Left ventricle myocardium inferior (tissue), 1 donor: ENCODE data around the gene BAHCC1. TPM values are rescaled to one million over a fixed set of nuclear protein-coding genes. Genes with fewer than 3 reads are reported as not detected.
"Not testable (repeated sequence)": the region's sequence is repeated elsewhere in the genome, so short reads cannot be mapped to it uniquely, and the experiment has no call there.

Experiments used
- DNase-seq: peaks from one replicate; pipeline ENCODE4 v3.0.0-alpha.2; 2020
- H3K27ac ChIP-seq: fragments of 200-600 bp; replicated peaks from 2 replicates; pipeline ENCODE4 v1.8.0; 2021
- H3K27me3 ChIP-seq: fragments of 200-600 bp; 2 replicates; pipeline ENCODE4 v1.8.0; 2021; ENCODE audit warnings: low read depth
- H3K36me3 ChIP-seq: fragments of 200-600 bp; 2 replicates; pipeline ENCODE4 v1.8.0; 2021
- H3K4me1 ChIP-seq: fragments of 200-600 bp; 2 replicates; pipeline ENCODE4 v1.8.0; 2021
- H3K4me3 ChIP-seq: fragments of 200-600 bp; 2 replicates; pipeline ENCODE4 v1.8.0; 2021; ENCODE audit warnings: mild to moderate bottlenecking, moderate library complexity
- H3K9me3 ChIP-seq: fragments of 200-600 bp; replicated peaks from 2 replicates; pipeline ENCODE4 v1.8.0; 2021
- intact Hi-C: fragments of 100-400 bp; cut with micrococcal nuclease; formaldehyde crosslinking; loops from one replicate; pipeline ENCODE4 v1.11.0; 2022
- total RNA-seq: library from RNA; stranded (reverse); fragmentation: NEBNext Ultra II Directional; extraction: Animal tissue kit (Norgen Biotek cat#: 25700); gene quantifications from one replicate; pipeline ENCODE4 v1.2.1, GENCODE V29; 2021
- TF ChIP-seq, protein P1 (sequence below): fragments of 200-600 bp; IDR thresholded peaks from 2 replicates; pipeline ENCODE4 v1.8.0; 2021; ENCODE audit warnings: antibody characterized with exemption, mild to moderate bottlenecking, borderline replicate concordance
- donor health status: DM: no; HTN: yes; CAD: no; lungs with severe emphysema.

The BAHCC1 gene
- total RNA-seq, 1 donor from 2014 or later: 7.3 TPM

DNA sequence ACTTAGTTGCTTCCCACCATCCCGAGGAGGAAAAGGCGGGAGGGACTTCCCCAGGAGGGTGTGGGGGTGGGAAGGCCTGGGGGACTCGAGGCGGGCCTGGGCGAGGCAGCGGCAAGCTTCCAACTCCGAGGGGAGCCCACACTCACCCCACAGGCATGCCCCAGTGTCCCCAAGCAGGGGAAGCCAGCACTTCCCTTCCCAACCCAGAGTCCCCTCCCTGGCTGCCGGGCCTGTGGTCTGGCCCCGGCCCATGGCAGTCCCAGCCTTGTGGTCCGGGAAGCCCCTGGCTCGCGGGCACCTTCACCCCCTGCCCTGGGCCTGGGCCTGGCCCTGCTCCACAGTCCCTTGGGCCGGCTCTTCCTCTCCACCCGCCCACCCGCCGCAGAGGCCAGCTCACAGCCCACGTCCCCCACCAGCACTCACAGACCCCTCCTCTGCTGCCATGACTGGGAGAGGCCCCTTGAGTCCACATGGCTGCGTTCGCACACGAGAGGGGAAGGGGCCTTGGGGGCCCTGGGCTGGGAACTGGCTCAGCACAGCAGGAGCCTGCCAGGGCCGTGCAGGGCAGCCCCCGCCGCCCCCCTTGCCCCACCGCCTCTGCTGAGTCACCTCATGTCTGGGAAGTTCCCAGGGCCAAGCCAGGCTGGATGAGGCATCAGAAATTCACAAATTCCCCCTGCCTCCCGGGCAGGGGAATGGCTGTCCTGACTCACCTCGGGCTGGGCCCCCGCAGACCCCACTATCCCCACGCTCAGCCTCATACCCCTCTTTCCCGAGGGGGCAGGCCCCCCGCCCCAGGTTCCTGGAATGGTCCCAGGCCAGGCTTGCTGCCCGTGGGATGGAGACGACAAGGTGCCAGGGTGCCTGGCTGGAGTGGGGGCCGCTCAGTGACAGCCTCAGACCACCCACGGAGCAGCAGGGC is 27.8 kb downstream of the BAHCC1 start:
- TF ChIP-seq, protein P1, sequence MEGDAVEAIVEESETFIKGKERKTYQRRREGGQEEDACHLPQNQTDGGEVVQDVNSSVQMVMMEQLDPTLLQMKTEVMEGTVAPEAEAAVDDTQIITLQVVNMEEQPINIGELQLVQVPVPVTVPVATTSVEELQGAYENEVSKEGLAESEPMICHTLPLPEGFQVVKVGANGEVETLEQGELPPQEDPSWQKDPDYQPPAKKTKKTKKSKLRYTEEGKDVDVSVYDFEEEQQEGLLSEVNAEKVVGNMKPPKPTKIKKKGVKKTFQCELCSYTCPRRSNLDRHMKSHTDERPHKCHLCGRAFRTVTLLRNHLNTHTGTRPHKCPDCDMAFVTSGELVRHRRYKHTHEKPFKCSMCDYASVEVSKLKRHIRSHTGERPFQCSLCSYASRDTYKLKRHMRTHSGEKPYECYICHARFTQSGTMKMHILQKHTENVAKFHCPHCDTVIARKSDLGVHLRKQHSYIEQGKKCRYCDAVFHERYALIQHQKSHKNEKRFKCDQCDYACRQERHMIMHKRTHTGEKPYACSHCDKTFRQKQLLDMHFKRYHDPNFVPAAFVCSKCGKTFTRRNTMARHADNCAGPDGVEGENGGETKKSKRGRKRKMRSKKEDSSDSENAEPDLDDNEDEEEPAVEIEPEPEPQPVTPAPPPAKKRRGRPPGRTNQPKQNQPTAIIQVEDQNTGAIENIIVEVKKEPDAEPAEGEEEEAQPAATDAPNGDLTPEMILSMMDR: no peak
- DNase-seq: peak; percentile 70
- peak overlapping the region; percentile 92 for H3K27ac ChIP-seq
- H3K4me3 ChIP-seq: peak overlapping the region; percentile 39
- no peaks in the 10 kb centered on the region for H3K36me3 ChIP-seq
- no peaks in the 10 kb centered on the region for H3K9me3 ChIP-seq
- intact Hi-C loops: no loop called here
- no peaks in the 10 kb centered on the region for H3K27me3 ChIP-seq
- H3K4me1 ChIP-seq: peaks cover 81% of the 10 kb centered on the region

DNA sequence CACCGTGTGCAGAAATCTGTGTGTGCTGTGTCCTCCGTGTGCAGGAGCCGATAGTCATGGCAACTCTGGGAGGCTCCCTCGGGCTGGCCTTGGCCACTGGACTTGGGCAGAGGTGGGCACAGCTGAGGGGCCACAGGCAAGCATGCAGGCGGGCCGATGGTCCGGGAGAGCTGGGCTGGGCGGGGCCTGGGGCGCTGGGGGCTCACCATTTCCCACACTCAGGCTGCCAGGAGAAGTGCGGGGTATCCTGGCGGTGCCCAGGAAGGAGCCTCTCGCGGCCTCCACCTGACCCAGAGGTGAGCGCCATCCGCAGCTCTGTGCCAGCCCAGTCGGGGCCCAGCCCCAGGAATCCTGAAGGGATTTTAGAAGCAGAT is 28.4 kb downstream of the BAHCC1 start:
- intact Hi-C loops: no loop called here
- TF ChIP-seq, protein P1: no peak
- H3K27ac ChIP-seq: peak overlapping the region; percentile 92
- no peaks in the 10 kb centered on the region for H3K27me3 ChIP-seq
- H3K9me3 ChIP-seq: no peaks in the 10 kb centered on the region
- no peaks in the 10 kb centered on the region for H3K36me3 ChIP-seq
- H3K4me3 ChIP-seq: peak overlapping the region; percentile 39
- peaks cover 81% of the 10 kb centered on the region for H3K4me1 ChIP-seq
- DNase-seq: no peak

DNA sequence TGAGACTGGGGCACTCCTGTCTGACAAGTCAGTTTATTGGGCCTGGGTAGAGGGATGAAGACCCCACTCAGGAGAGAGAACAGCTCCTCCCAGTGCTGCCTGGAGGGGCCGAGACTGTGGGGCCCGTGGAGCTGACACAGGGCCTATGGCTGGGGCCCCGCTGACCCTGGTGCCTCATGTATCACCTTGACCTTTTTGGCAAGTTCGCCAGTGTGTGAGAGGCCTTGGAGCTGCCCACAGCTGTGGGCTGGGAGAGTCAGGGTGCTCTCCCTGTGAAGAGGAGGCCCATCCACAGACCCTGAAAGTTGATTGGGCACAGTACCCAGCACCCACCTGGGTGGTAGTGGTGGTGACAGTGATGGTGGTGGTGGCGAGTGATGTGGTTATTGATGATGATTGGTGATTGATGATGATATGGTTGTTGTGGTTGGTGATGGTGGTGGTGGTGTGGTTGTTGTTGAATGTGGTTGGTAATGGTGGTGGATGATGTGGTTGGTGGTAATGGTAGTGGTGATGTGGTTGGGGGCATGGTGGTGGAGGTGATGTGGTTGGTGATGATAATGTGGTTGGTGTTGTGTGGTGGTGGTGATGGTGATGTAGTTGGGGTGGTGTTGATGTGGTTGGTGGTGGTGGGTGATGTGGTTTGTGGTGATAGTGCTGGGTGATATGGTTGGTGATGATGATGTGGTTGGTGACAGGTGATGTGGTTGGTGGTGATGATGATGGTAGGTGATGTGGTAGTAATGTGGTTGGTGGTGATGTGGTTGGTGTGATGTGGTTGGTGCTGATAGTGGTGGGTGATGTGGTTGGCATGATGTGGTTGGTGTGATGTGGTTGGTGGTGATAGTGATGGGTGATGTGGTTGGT is 29.1 kb downstream of the BAHCC1 start:
- peaks cover 81% of the 10 kb centered on the region for H3K4me1 ChIP-seq
- TF ChIP-seq, protein P1: no peak
- H3K9me3 ChIP-seq: no peaks in the 10 kb centered on the region
- H3K27me3 ChIP-seq: no peaks in the 10 kb centered on the region
- no peaks in the 10 kb centered on the region for H3K36me3 ChIP-seq
- no peak overlapping the region for H3K27ac ChIP-seq
- intact Hi-C loops: no loop called here
- H3K4me3 ChIP-seq: no peak overlapping the region
- no peak for DNase-seq

DNA sequence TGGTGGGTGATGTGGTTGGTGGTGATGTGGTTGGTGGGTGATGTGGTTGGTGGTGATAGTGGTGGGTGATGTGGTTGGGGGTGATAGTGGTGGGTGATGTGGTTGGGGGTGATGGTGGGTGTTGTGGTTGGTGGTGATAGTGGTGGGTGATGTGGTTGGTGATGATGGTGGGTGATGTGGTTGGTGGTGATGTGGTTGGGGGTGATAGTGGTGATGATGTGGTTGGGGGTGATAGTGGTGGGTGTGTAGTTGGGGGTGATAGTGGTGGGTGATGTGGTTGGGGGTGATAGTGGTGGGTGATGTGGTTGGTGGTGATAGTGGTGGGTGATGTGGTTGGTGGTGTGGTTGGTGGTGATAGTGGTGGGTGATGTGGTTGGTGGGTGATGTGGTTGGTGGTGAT is 29.8 kb downstream of the BAHCC1 start:
- H3K9me3 ChIP-seq, H3K4me3 ChIP-seq, DNase-seq, intact Hi-C loops, H3K27me3 ChIP-seq, H3K36me3 ChIP-seq, H3K27ac ChIP-seq: not testable (repeated sequence)
- peaks cover 81% of the 10 kb centered on the region for H3K4me1 ChIP-seq

DNA sequence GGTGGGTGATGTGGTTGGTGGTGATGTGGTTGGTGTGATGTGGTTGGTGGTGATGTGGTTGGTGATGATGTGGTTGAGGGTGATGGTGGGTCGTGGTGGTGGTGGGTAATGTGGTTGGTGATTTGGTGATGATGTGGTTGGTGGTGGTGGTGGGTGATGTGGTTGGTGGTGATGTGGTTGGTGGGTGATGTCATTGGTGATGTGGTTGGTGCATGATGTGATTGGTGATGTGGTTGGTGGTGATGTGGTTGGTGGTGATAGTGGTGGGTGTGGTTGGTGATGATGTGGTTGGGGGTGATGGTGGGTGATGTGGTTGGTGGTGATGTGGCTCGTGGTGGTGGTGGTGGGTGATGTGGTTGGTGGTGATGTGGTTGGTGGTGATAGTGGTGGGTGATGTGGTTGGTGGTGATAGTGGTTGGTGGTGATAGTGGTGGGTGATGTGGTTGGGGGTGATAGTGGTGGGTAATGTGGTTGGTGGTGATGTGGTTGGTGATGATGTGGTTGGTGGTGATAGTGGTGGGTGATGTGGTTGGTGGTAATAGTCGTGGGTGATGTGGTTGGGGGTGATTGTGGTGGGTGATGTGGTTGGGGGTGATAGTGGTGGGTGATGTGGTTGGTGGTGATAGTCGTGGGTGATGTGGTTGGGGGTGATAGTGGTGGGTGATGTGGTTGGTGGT is 30.6 kb downstream of the BAHCC1 start:
- H3K36me3 ChIP-seq, DNase-seq, H3K27me3 ChIP-seq, H3K9me3 ChIP-seq, H3K4me3 ChIP-seq, intact Hi-C loops, H3K27ac ChIP-seq: not testable (repeated sequence)
- H3K4me1 ChIP-seq: peaks cover 80% of the 10 kb centered on the region
